HFF-Myc (cell line): ENCODE results near the gene ULK2.

ENCODE experiments used
- DNase-seq: peaks from one replicate; pipeline ENCODE4 v3.0.0-alpha.2; 2011; ENCODE audit warnings: low read depth; ENCODE audit errors: extremely low read depth
- H3K4me3 ChIP-seq: replicated peaks from 2 replicates; pipeline ENCODE4 v1.5.1; 2011; ENCODE audit warnings: low read depth, mild to moderate bottlenecking, control low read depth, low read length
- CTCF ChIP-seq: IDR thresholded peaks from 2 replicates; pipeline ENCODE4 v1.5.1; 2012; ENCODE audit warnings: mild to moderate bottlenecking, low read depth, low read length, control low read depth; ENCODE audit errors: missing control alignments

The ULK2 gene

GRCh38 chr17:19781488-19782458 is 86.0 kb downstream of the ULK2 start:
- no peak for TF ChIP-seq CTCF
- DNase-seq = no peak
- H3K4me3 ChIP-seq = no peak overlapping the region

- TF ChIP-seq CTCF = no peak
- DNase-seq = no peak
- no peak overlapping the region for H3K4me3 ChIP-seq
These were observed 86.9 kb downstream of the ULK2 start for GRCh38 chr17:19780846-19781245.

DNA sequence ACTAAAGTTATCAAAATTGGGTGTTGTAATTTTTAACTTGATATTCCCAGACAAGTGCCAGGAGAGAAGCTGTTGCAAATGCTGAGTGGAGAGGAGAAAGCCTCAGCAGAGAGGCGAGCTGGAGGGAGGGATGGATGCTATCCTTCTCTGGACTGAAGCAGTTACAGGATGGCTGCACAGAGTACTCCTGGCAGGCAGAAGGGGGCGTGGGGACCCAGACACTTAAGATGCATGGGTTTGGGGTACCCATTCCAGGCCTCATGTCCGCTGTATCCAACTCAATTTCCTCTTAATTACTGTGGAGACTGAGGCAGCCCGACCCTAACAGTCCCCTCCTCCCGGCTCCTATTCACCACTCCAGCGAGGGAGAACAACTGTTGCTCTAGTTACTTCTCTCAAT is 94.2 kb downstream of the ULK2 start:
- no peak for TF ChIP-seq CTCF
- DNase-seq = no peak

GRCh38 chr17:19771971-19772630 is 95.6 kb downstream of the ULK2 start:
- no peak for DNase-seq
- H3K4me3 ChIP-seq = no peak overlapping the region
- TF ChIP-seq CTCF = no peak

More for the DNA sequence above, 94.2 kb downstream of the ULK2 start:
- H3K4me3 ChIP-seq = no peak overlapping the region

DNA sequence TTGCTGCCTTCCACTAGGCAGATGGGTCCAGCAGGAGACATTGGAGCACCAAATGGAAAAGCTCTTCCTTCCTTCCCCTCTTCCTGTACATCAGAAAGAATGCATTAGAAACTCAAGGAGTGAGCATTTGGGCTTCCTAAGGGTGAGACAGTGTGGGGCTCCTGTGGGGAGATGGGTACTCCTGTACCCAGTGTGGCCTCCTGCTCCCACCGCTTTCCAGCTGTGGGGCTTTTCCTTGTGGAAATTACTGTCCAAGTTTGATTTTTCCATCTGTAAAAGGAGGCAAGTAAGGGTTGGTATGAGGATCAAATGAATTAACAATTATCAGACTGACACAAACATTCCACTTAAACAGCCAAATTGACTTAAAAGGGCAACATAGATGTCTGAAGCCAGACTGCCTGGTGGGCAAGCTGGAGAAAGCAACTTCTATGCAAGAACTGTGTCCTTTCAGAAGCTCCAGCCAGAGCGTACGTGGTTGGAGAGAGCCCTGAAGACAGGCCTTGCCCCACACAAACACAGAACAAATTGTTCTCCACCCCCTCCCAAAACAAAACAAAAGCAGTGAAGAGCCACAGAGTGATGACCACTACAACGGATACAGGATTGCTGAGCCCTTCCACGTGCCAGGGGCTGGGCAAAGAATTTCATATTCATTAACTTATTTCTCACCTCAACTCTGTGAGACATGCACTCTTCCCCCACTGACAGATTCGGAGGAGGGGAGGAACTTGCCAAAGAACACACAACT is 96.6 kb downstream of the ULK2 start:
- DNase-seq = no peak
- TF ChIP-seq CTCF = no peak
- no peak overlapping the region for H3K4me3 ChIP-seq

DNA sequence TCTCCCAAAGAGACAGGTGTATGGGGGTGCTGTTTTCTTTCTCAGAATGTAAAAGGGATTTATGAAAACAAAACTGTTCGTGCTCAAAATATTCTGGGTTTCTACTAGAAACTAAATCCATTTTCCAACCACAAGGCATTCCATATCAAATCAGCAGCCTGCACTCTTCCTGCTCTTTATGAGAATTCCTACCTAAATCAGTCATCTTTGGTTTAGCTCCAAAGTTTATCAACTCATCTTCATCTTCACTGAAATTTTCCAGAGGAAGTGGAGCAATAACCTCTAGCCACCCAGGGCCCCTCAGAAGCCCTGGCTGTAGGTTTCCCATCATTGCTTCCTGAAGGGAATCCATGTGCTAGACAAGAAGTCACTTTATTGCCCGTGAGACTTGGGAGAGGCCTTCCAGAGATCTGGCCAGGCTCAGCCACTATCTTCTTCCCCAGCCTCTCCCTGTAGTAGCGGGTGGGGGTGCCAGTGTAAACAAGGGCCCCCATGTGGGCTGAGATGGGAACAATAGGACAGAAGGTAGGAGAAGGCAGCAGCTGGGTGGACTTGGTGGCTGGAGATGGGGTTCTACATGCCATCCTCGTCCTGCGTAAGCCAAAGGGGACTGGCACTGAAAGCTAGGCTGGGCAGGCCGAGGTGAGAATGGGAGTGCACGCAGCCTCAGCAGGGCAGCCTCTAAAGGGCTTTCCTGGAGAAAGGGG is 97.6 kb downstream of the ULK2 start:
- H3K4me3 ChIP-seq = no peak overlapping the region
- peak; percentile 52 for DNase-seq
- no peak for TF ChIP-seq CTCF
